Diencephalon (tissue), 1 donor: ENCODE measurements around the gene ACAP1. TPM values are rescaled to one million over a fixed set of nuclear protein-coding genes. Genes with fewer than 3 reads are reported as not detected.

Experiments used
- small RNA-seq: library from RNA; depleted of rRNA; stranded (forward); fragments of <200 nt; gene quantifications from one replicate; pipeline ENCODE3, GENCODE V24; 2014
- total RNA-seq: library from RNA; depleted of rRNA; stranded (reverse); fragments of >200 nt; gene quantifications from one replicate; pipeline ENCODE4 v1.2.3, GENCODE V29; 2014

Gene ACAP1, protein sequence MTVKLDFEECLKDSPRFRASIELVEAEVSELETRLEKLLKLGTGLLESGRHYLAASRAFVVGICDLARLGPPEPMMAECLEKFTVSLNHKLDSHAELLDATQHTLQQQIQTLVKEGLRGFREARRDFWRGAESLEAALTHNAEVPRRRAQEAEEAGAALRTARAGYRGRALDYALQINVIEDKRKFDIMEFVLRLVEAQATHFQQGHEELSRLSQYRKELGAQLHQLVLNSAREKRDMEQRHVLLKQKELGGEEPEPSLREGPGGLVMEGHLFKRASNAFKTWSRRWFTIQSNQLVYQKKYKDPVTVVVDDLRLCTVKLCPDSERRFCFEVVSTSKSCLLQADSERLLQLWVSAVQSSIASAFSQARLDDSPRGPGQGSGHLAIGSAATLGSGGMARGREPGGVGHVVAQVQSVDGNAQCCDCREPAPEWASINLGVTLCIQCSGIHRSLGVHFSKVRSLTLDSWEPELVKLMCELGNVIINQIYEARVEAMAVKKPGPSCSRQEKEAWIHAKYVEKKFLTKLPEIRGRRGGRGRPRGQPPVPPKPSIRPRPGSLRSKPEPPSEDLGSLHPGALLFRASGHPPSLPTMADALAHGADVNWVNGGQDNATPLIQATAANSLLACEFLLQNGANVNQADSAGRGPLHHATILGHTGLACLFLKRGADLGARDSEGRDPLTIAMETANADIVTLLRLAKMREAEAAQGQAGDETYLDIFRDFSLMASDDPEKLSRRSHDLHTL
- 0.23 TPM for total RNA-seq

GRCh38 chr17:7336240-7337175 lies at the start of gene ACAP1:
Gene ACAP1, plus strand, starts transcription at chr17:7336529. Its CDS starts 206 bp downstream, at chr17:7336735.

GRCh38 chr17:7294614-7295153 lies 41.6 kb upstream of the ACAP1 start, which contains the start of gene YBX2:
Gene YBX2, minus strand, starts transcription at chr17:7294639. Its CDS starts 139 bp downstream, at chr17:7294500.

DNA sequence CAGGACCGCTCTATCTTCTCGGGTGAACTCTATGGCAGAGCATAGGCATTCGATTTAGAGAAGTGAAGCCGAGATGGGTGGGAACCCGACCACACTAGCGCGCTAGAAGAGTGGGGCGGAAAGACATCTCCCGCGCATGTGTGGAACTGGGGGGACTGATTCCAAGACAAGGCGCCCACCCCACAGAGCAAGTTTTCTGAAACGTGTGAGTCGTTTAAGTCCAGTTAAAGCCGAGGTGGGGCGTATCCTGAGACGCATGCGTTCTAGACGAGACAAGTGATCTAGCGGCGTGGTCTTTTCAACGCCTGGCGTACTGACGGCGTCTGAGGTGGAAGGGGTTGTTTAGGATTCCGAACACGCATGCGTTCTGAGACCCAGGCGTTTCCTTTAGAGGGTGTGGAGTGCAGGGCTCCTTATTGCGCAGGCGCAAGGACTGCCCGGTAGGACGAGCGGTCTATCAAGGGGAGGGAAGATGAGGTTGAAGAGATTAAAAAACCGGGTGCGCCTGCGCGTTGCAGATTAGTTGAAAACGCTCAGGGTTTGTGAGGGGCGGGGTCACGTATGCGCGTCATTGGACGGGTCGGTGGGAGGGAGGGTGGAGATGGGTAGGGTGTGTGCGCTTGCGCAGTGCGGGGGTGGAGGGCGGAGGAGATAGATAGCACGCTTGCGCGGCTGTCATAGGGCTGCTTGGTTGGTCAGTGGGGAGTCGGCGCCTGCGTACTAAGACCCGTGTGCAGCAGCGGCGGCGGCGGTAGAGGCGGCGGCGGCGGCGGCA lies 29.2 kb upstream of the ACAP1 start, which contains the start of gene EIF5A:
TSS of gene EIF5A (plus strand) at position 718 of the 775 bp plus-strand sequence. CDS start 2,008 bp downstream, outside the sequence.

GRCh38 chr17:7314719-7315569 lies 21.4 kb upstream of the ACAP1 start, which contains the start of gene GPS2:
Gene GPS2, minus strand, starts transcription at chr17:7315360. Its CDS starts 308 bp downstream, at chr17:7315052.

DNA sequence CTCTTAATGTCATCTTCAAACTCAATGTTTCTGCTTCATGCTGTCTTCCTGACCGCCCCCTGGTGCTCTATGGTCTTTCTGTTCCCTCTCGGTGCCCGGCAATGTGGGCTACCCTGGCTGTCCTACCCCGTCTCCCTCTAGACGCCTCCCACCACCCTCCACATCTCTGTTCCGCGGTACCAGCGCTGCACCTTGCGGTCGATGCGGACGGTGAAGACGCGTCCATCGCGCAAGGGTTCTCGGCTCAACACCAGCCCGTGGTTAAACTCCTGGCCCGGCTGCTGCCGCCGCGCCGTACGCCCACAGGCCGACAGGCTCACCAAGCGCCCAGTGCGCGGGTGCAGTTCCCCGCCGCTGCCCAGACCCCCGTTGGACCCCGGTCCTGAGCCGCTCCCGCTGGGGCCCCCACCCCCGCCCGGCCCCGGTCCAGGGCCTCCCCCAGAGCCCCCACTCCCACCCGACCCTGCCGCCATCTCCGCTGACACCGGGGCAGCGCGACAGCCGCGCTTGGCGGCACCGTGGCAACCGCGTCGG lies 7.4 kb upstream of the ACAP1 start, which contains the start of gene NEURL4:
TSS of gene NEURL4 (minus strand) at position 496 of the 534 bp plus-strand sequence. CDS start at position 473, 23 bp downstream.

DNA sequence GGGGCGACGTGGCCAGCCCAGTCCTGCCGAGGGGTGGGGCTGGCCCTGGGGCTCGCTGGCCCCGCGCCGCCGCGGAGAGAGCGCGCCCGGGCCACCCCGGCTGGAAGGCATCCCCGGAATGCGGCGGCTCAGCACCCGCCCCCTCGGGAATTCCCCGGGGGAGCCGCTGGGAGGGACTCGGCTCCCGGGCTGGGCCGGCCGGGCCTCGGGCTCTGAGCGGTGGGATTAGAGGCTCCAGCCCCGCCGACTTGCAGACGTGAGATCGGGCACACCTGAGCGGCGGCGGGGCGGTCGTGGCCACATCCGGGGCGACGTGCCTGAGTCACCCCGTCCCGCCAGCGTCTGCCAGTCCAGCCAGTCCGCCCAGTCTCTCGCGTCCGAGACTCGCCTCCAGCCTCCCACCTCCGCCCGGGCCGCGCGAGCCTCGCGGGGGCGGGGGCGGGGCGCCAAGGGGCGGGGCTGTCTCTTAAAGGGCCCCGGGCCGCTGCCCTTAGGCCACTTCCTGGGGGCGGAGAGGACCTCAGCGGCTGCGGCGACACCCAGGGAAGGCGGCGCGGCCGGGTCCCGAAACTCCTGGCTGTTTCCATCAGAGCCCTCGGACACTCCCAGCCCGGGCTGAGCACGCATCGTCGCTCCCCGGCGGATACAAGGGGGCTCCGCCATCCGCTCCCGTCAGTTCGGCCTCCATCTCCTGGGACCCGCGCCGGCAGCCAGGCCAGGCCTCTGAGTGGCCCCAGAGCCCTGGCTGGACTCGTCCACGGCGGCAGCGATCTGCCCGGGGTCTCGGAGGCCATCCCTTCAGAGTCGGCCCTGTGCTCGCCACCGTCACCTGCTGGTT lies 15.6 kb downstream of the ACAP1 start, which contains the start of gene KCTD11:
TSS of gene KCTD11 (plus strand) at position 498 of the 838 bp plus-strand sequence.

GRCh38 chr17:7355053-7355452 lies 18.7 kb downstream of the ACAP1 start, which contains the start of gene TMEM95:
Gene TMEM95, plus strand, starts transcription at chr17:7355156. Its CDS starts 49 bp downstream, at chr17:7355205.

GRCh38 chr17:7380855-7381683 lies 44.7 kb downstream of the ACAP1 start, which contains the start of gene TNK1:
Gene TNK1, plus strand, starts transcription at chr17:7381089. Its CDS starts 1,838 bp downstream, at chr17:7382927.

GRCh38 chr17:7394452-7395191 lies 58.3 kb downstream of the ACAP1 start, which contains the start of gene PLSCR3:
Gene PLSCR3, minus strand, starts transcription at chr17:7394525. Its CDS starts 415 bp downstream, at chr17:7394110.

Small RNAs within 50 kb of the gene (small RNA-seq; reads per million reads assigned to genes)
- gene AC026954.2, result not detected

Other genes starting within 250 kb of the ACAP1 start
- not detected for gene ASGR2, start 221.7 kb upstream of the ACAP1 start, total RNA-seq
- gene ASGR1, start 157.2 kb upstream of the ACAP1 start, total RNA-seq, result 20.1 TPM
- gene DLG4, start 116.7 kb upstream of the ACAP1 start, total RNA-seq, result 136 TPM
- 97.6 TPM for gene ACADVL, start 116.6 kb upstream of the ACAP1 start, total RNA-seq
- gene DVL2, start 102.0 kb upstream of the ACAP1 start, total RNA-seq, result 56.1 TPM
- 28.6 TPM for gene PHF23, start 97.1 kb upstream of the ACAP1 start, total RNA-seq
- 167 TPM for gene GABARAP, start 94.1 kb upstream of the ACAP1 start, total RNA-seq
- 40.1 TPM for gene CTDNEP1, start 84.8 kb upstream of the ACAP1 start, total RNA-seq
- 29.5 TPM for gene ELP5, start 84.3 kb upstream of the ACAP1 start, total RNA-seq
- 0.92 TPM for gene CLDN7, start 74.1 kb upstream of the ACAP1 start, total RNA-seq
- gene SLC2A4, start 54.8 kb upstream of the ACAP1 start, total RNA-seq, result 0.23 TPM
- gene YBX2, start 41.9 kb upstream of the ACAP1 start, total RNA-seq, result 1.4 TPM
- 168 TPM for gene EIF5A, start 28.9 kb upstream of the ACAP1 start, total RNA-seq
- gene GPS2, start 21.2 kb upstream of the ACAP1 start, total RNA-seq, result 38.5 TPM
- gene NEURL4, start 7.2 kb upstream of the ACAP1 start, total RNA-seq, result 44.3 TPM
- 4.6 TPM for gene KCTD11, start 15.6 kb downstream of the ACAP1 start, total RNA-seq
- gene TMEM95, start 18.6 kb downstream of the ACAP1 start, total RNA-seq, result not detected
- gene TNK1, start 44.6 kb downstream of the ACAP1 start, total RNA-seq, result 1.4 TPM
- 9.2 TPM for gene PLSCR3, start 58.0 kb downstream of the ACAP1 start, total RNA-seq
- 63.7 TPM for gene TMEM256, start 67.6 kb downstream of the ACAP1 start, total RNA-seq
- 19.1 TPM for gene NLGN2, start 71.3 kb downstream of the ACAP1 start, total RNA-seq
- not detected for gene SPEM1, start 83.8 kb downstream of the ACAP1 start, total RNA-seq
- gene SPEM2, start 89.1 kb downstream of the ACAP1 start, total RNA-seq, result not detected
- not detected for gene SPEM3, start 92.3 kb downstream of the ACAP1 start, total RNA-seq
- gene TMEM102, start 98.9 kb downstream of the ACAP1 start, total RNA-seq, result 1.4 TPM
- gene FGF11, start 103.0 kb downstream of the ACAP1 start, total RNA-seq, result 9.0 TPM
- 19.1 TPM for gene CHRNB1, start 108.5 kb downstream of the ACAP1 start, total RNA-seq
- gene ZBTB4, start 143.1 kb downstream of the ACAP1 start, total RNA-seq, result 25.6 TPM
- gene SLC35G6, start 144.9 kb downstream of the ACAP1 start, total RNA-seq, result not detected
- gene POLR2A, start 147.8 kb downstream of the ACAP1 start, total RNA-seq, result 65.7 TPM
- 4.8 TPM for gene TNFSF12, start 212.5 kb downstream of the ACAP1 start, total RNA-seq
- gene TNFSF13, start 222.2 kb downstream of the ACAP1 start, total RNA-seq, result 1.6 TPM
- 76.6 TPM for gene SENP3, start 225.4 kb downstream of the ACAP1 start, total RNA-seq
- gene CD68, start 243.1 kb downstream of the ACAP1 start, total RNA-seq, result 5.5 TPM
- gene MPDU1, start 247.3 kb downstream of the ACAP1 start, total RNA-seq, result 44.1 TPM